Neural cell (in vitro differentiated cells): ENCODE measurements around the gene ENO3. TPM values are rescaled to one million over a fixed set of nuclear protein-coding genes. Genes with fewer than 3 reads are reported as not detected.

ENCODE experiments used
- H2AFZ ChIP-seq: fragments of 200-600, 300-800 bp; sonication (generic), shearing (Covaris generic); 2 replicates; pipeline ENCODE4 v1.6.0; 2014; ENCODE audit warnings: low read depth, mild to moderate bottlenecking, antibody characterized with exemption, low read length, moderate library complexity
- H3F3A ChIP-seq: fragments of 200-600 bp; shearing (Covaris generic); 2 replicates; pipeline ENCODE4 v1.6.1; 2016; ENCODE audit warnings: mild to moderate bottlenecking, moderate library complexity, mixed read lengths, antibody characterized with exemption, low read length; ENCODE audit not compliant: insufficient read depth, poor library complexity, severe bottlenecking
- H3K27ac ChIP-seq: fragments of 200-600, 300-800 bp; sonication (generic), shearing (Covaris generic); 2 replicates; pipeline ENCODE4 v1.5.1; 2014; ENCODE audit warnings: mild to moderate bottlenecking, low read length, moderate library complexity
- H3K27me3 ChIP-seq: fragments of 300-800, 200-600 bp; sonication (generic), shearing (Covaris generic); 2 replicates; pipeline ENCODE4 v1.6.0; 2014; ENCODE audit warnings: mild to moderate bottlenecking, low read depth, low read length, moderate library complexity; ENCODE audit not compliant: insufficient read depth
- H3K36me3 ChIP-seq: fragments of 300-800, 200-600 bp; sonication (generic), shearing (Covaris generic); 2 replicates; pipeline ENCODE4 v1.5.1; 2014; ENCODE audit warnings: mild to moderate bottlenecking, antibody characterized with exemption, low read length, moderate library complexity; ENCODE audit not compliant: insufficient read depth
- H3K4me2 ChIP-seq: fragments of 300-800, 200-600 bp; sonication (generic), shearing (Covaris generic); 2 replicates; pipeline ENCODE4 v1.6.0; 2014; ENCODE audit warnings: mild to moderate bottlenecking, low read length
- H3K4me3 ChIP-seq: fragments of 300-800, 200-600 bp; sonication (generic), shearing (Covaris generic); 2 replicates; pipeline ENCODE4 v1.5.1; 2014; ENCODE audit warnings: mild to moderate bottlenecking, low read length, moderate library complexity
- H3K79me2 ChIP-seq: fragments of 200-600 bp; shearing (Covaris generic); replicated peaks from 2 replicates; pipeline ENCODE4 v1.6.0; 2014; ENCODE audit warnings: mild to moderate bottlenecking, low read length, moderate library complexity; ENCODE audit not compliant: insufficient read depth
- H3K9ac ChIP-seq: fragments of 300-800, 200-600 bp; sonication (generic), shearing (Covaris generic); 2 replicates; pipeline ENCODE4 v1.6.1; 2016; ENCODE audit warnings: mild to moderate bottlenecking, low read length, mixed read lengths
- H3K9me2 ChIP-seq: fragments of 200-600 bp; shearing (Covaris generic); 2 replicates; pipeline ENCODE4 v1.6.1; 2016; ENCODE audit warnings: mild to moderate bottlenecking, low read length, mixed read lengths; ENCODE audit not compliant: insufficient read depth
- H3K9me3 ChIP-seq: fragments of 200-600, 300-800 bp; sonication (generic), shearing (Covaris generic); 2 replicates; pipeline ENCODE4 v1.6.1; 2016; ENCODE audit warnings: mild to moderate bottlenecking, mixed run types, low read length, moderate library complexity, mixed read lengths
- H4K20me1 ChIP-seq: fragments of 200-600 bp; shearing (Covaris generic); 2 replicates; pipeline ENCODE4 v1.6.1; 2016; ENCODE audit warnings: mild to moderate bottlenecking, mixed run types; ENCODE audit not compliant: insufficient read depth
- EP300 ChIP-seq: fragments of 450-650 bp; conservative IDR thresholded peaks from 2 replicates; pipeline ENCODE4 v1.6.1; 2014; ENCODE audit warnings: antibody characterized with exemption, mild to moderate bottlenecking, moderate library complexity; ENCODE audit not compliant: poor library complexity, severe bottlenecking
- EZH2 ChIP-seq: fragments of 200-600, 300-800 bp; shearing (Covaris generic), sonication (generic); IDR thresholded peaks from 2 replicates; pipeline ENCODE4 v1.6.1; 2014; ENCODE audit warnings: antibody characterized with exemption, low read length, borderline replicate concordance, mild to moderate bottlenecking; ENCODE audit not compliant: insufficient read depth, poor library complexity, severe bottlenecking
- MXI1 ChIP-seq: fragments of 450-650 bp; conservative IDR thresholded peaks from 2 replicates; pipeline ENCODE4 v1.6.1; 2014; ENCODE audit warnings: antibody characterized with exemption, mild to moderate bottlenecking; ENCODE audit not compliant: poor library complexity, severe bottlenecking
- POLR2AphosphoS5 ChIP-seq: IDR thresholded peaks from 2 replicates; pipeline ENCODE4 v1.6.1; 2012
- RAD21 ChIP-seq: fragments of 450-650 bp; conservative IDR thresholded peaks from 2 replicates; pipeline ENCODE4 v1.6.1; 2014; ENCODE audit warnings: antibody characterized with exemption, mild to moderate bottlenecking, moderate library complexity
- SMC3 ChIP-seq: fragments of 450-650 bp; conservative IDR thresholded peaks from 2 replicates; pipeline ENCODE4 v1.6.1; 2014; ENCODE audit warnings: antibody characterized with exemption, mild to moderate bottlenecking, moderate library complexity; ENCODE audit not compliant: poor library complexity
- TAF1 ChIP-seq: IDR thresholded peaks from 2 replicates; pipeline ENCODE4 v1.6.1; 2012; ENCODE audit warnings: low read depth
- polyA plus RNA-seq: library from polyadenylated mRNA; depleted of rRNA; stranded (reverse); fragments of >200 nt; gene quantifications from 2 replicates; pipeline ENCODE4 v1.2.3, GENCODE V29; 2014
- TF ChIP-seq, protein P1 (sequence below): fragments of 450-650 bp; IDR thresholded peaks from 2 replicates; pipeline ENCODE4 v1.5.1; 2014; ENCODE audit warnings: antibody characterized with exemption, mild to moderate bottlenecking, moderate library complexity; ENCODE audit not compliant: poor library complexity, severe bottlenecking
- TF ChIP-seq, protein P2 (sequence below): IDR thresholded peaks from 2 replicates; pipeline ENCODE4 v1.6.1; 2012; ENCODE audit warnings: borderline replicate concordance

ENO3 gene
- polyA plus RNA-seq, 1 donor from 2014 or later: 2.3 TPM

DNA sequence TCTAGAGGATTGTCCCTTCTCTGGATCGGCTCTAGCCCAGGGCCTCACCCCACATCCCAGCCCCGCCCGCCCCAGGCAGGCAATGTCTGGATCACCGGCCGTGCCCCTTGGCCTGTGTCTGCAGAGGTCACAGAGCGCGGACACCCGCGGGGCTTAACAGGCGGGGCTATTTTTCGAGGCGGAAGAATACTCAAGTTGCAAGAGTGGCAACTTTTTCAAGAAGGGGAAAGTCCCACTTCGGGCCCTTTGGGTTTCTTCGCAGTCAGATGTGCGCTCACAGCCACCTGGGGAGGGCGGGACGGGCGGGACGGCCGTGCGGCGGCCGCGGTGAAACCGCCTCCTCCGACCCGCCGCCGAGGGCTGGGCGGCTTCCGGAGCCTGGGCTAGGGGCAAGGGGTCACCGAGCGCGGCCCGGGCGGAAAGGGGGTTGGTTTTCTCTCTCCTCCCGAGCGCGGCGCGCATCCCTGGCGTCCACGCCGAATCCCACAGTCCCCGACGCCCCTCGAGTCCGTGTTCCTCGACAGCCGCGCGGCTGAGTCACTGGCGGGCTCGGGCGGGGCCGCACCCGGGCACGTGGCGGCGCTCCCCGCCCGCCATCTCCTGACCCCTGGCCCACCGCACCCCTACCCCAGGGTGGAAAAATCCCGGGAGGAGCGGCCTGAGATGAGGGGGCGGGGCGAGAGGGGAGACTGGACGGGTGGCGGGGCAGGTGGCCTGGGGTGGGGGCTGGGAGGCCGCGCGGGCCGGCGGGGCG lies 1.4 kb upstream of the ENO3 start:
- Histone ChIP-seq H3K79me2 (peaks cover 5% of the 10 kb centered on the region), H3K9me2 (no peaks in the 10 kb centered on the region), H3K27ac (no peak overlapping the region), H2AFZ (peak overlapping the region; percentile 60), H3K9ac (peak overlapping the region; percentile 87), H3K9me3 (no peaks in the 10 kb centered on the region), H3K4me2 (peak overlapping the region; percentile 70), H3K36me3 (no peaks in the 10 kb centered on the region), H3K27me3 (peaks cover 3% of the 10 kb centered on the region), H3F3A (no peaks in the 10 kb centered on the region), H3K4me3 (peak overlapping the region; percentile 99), H4K20me1 (no peaks in the 10 kb centered on the region)
- TF ChIP-seq SMC3 (no peak), RAD21 (no peak), TAF1 (no peak), MXI1 (no peak), EP300 (no peak), EZH2 (no peak), POLR2AphosphoS5 (no peak)
- TF ChIP-seq, protein P1, sequence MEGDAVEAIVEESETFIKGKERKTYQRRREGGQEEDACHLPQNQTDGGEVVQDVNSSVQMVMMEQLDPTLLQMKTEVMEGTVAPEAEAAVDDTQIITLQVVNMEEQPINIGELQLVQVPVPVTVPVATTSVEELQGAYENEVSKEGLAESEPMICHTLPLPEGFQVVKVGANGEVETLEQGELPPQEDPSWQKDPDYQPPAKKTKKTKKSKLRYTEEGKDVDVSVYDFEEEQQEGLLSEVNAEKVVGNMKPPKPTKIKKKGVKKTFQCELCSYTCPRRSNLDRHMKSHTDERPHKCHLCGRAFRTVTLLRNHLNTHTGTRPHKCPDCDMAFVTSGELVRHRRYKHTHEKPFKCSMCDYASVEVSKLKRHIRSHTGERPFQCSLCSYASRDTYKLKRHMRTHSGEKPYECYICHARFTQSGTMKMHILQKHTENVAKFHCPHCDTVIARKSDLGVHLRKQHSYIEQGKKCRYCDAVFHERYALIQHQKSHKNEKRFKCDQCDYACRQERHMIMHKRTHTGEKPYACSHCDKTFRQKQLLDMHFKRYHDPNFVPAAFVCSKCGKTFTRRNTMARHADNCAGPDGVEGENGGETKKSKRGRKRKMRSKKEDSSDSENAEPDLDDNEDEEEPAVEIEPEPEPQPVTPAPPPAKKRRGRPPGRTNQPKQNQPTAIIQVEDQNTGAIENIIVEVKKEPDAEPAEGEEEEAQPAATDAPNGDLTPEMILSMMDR: no peak
- TF ChIP-seq, protein P2, sequence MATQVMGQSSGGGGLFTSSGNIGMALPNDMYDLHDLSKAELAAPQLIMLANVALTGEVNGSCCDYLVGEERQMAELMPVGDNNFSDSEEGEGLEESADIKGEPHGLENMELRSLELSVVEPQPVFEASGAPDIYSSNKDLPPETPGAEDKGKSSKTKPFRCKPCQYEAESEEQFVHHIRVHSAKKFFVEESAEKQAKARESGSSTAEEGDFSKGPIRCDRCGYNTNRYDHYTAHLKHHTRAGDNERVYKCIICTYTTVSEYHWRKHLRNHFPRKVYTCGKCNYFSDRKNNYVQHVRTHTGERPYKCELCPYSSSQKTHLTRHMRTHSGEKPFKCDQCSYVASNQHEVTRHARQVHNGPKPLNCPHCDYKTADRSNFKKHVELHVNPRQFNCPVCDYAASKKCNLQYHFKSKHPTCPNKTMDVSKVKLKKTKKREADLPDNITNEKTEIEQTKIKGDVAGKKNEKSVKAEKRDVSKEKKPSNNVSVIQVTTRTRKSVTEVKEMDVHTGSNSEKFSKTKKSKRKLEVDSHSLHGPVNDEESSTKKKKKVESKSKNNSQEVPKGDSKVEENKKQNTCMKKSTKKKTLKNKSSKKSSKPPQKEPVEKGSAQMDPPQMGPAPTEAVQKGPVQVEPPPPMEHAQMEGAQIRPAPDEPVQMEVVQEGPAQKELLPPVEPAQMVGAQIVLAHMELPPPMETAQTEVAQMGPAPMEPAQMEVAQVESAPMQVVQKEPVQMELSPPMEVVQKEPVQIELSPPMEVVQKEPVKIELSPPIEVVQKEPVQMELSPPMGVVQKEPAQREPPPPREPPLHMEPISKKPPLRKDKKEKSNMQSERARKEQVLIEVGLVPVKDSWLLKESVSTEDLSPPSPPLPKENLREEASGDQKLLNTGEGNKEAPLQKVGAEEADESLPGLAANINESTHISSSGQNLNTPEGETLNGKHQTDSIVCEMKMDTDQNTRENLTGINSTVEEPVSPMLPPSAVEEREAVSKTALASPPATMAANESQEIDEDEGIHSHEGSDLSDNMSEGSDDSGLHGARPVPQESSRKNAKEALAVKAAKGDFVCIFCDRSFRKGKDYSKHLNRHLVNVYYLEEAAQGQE: no peak

DNA sequence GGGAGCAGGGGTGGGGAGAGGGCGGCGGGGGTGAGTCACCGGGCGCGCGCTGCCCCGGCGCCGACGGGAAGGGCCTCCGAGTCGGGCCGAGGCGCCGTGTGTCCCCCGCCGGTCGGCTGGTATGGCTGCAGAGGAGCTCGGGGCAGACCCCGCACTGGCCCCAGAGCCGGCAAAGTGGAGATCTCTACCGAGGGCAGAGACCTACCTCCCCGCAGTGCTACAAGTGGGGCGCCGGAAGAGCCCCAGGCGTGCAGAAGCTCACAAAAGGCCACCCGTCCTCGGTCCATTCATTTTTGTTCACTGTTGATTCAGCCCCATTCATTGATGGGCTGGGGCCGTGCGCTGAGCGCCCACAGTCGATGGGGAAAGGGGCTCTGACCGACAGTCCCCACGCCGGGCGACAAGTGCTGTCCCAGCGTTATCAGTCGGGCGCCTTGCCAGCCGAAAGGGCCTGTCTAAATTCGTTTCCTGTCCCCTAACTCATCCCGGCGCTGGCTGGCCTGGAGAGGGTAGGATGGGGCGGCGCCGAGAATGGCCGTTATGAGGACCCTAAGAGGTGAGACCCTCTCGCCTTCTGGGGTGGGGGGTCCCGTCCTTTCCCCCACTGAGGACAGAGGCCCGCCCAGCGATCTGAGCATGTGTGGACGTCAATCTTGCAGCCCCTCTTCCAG lies 709 bp upstream of the ENO3 start:
- no peaks in the 10 kb centered on the region for H3F3A ChIP-seq
- no peaks in the 10 kb centered on the region for H4K20me1 ChIP-seq
- H3K4me3 ChIP-seq: no peak overlapping the region
- no peak overlapping the region for H2AFZ ChIP-seq
- H3K9ac ChIP-seq: no peak overlapping the region
- no peak overlapping the region for H3K27ac ChIP-seq
- no peak overlapping the region for H3K4me2 ChIP-seq
- H3K36me3 ChIP-seq: no peaks in the 10 kb centered on the region
- H3K9me3 ChIP-seq: no peaks in the 10 kb centered on the region
- peaks cover 4% of the 10 kb centered on the region for H3K79me2 ChIP-seq
- peaks cover 3% of the 10 kb centered on the region for H3K27me3 ChIP-seq
- TF ChIP-seq POLR2AphosphoS5 (no peak), RAD21 (no peak), EZH2 (no peak), EP300 (no peak), TAF1 (no peak), SMC3 (no peak), MXI1 (no peak)
- TF ChIP-seq, protein P1: no peak
- TF ChIP-seq, protein P2: no peak
- H3K9me2 ChIP-seq: no peaks in the 10 kb centered on the region
